ENCODE measurements around the gene NEU4. TPM values are rescaled to one million over a fixed set of nuclear protein-coding genes. Genes with fewer than 3 reads are reported as not detected.

Gene NEU4
- polyA plus RNA-seq, 4 donors: 0.63 to 2.4 (median 0.93) TPM

- DNase-seq (ENCODE audit: low read depth in 4 of 4, low spot score in 3 of 4): no peak
Observed at GRCh38 chr2:241849616-241850543, 40.9 kb downstream of the NEU4 start.

- no peak for DNase-seq (ENCODE audit: low read depth in 4 of 4, low spot score in 3 of 4)
Observed at GRCh38 chr2:241850544-241851324, 41.7 kb downstream of the NEU4 start.

GRCh38 chr2:241851325-241852115, 42.5 kb downstream of the NEU4 start:
- DNase-seq (ENCODE audit: low read depth in 4 of 4, low spot score in 3 of 4): no peak

- DNase-seq (ENCODE audit: low read depth in 4 of 4, low spot score in 3 of 4): no peak
Observed at GRCh38 chr2:241852116-241852980, 43.4 kb downstream of the NEU4 start.

- no peak for DNase-seq (ENCODE audit: low read depth in 4 of 4, low spot score in 3 of 4)
Observed at GRCh38 chr2:241852981-241853631, 44.1 kb downstream of the NEU4 start.

GRCh38 chr2:241853651-241854341, 44.8 kb downstream of the NEU4 start:
- DNase-seq (ENCODE audit: low read depth in 4 of 4, low spot score in 3 of 4): no peak

- no peak for DNase-seq (ENCODE audit: low read depth in 4 of 4, low spot score in 3 of 4)
Observed at GRCh38 chr2:241854342-241855244, 45.6 kb downstream of the NEU4 start.

GRCh38 chr2:241855245-241855887, 46.4 kb downstream of the NEU4 start:
- no peak for DNase-seq (ENCODE audit: low read depth in 4 of 4, low spot score in 3 of 4)

- no peak for DNase-seq (ENCODE audit: low read depth in 4 of 4, low spot score in 3 of 4)
Observed at GRCh38 chr2:241855888-241856422, 47.0 kb downstream of the NEU4 start.

- DNase-seq (ENCODE audit: low read depth in 4 of 4, low spot score in 3 of 4): no peak
Observed at GRCh38 chr2:241857041-241857541, 48.1 kb downstream of the NEU4 start.

- DNase-seq (ENCODE audit: low read depth in 4 of 4, low spot score in 3 of 4): no peak
Observed at GRCh38 chr2:241857572-241858121, 48.7 kb downstream of the NEU4 start.

- no peak for DNase-seq (ENCODE audit: low read depth in 4 of 4, low spot score in 3 of 4)
Observed at GRCh38 chr2:241858206-241859016, 49.4 kb downstream of the NEU4 start, which contains the start of gene PDCD1. PDCD1 (minus strand) TSS chr2:241858894; CDS start chr2:241858838, 56 bp downstream.

- DNase-seq (ENCODE audit: low read depth in 4 of 4, low spot score in 3 of 4): no peak
Observed at GRCh38 chr2:241859017-241859435, 50.0 kb downstream of the NEU4 start.

GRCh38 chr2:241859436-241860183, 50.6 kb downstream of the NEU4 start:
- DNase-seq (ENCODE audit: low read depth in 4 of 4, low spot score in 3 of 4): no peak
